CD4-positive, alpha-beta T cell treated with Interleukin-12 subunit alpha and Interleukin-12 subunit beta, for 1 hour (primary cell): ENCODE results near the gene B3GNT5.

ENCODE experiments used
- DNase-seq: peaks from one replicate; pipeline ENCODE4 v3.0.0-alpha.2; 2020

Gene B3GNT5

GRCh38 chr3:183298701-183299153 lies 45.7 kb downstream of the B3GNT5 start:
- no peak for DNase-seq

DNA sequence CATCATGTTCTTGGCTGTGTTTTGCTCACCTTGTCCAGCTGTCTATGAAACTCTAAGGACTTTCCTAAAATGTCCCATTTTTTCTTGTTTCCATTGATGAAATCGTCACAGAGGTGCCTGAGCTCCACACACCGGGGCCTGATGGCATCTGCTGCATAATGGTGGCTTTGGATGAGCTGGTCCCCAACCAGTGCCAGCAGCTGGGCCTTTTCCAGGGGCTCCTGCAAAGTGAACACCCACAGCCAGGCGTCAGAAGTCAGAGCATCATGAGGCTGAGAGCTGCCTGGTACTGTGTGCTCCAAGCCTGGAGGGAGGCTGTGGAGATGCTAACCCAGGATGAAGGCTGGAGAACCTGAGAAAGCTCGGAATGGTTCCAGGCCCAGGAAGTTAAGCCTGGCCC lies 46.9 kb downstream of the B3GNT5 start:
- no peak for DNase-seq

DNA sequence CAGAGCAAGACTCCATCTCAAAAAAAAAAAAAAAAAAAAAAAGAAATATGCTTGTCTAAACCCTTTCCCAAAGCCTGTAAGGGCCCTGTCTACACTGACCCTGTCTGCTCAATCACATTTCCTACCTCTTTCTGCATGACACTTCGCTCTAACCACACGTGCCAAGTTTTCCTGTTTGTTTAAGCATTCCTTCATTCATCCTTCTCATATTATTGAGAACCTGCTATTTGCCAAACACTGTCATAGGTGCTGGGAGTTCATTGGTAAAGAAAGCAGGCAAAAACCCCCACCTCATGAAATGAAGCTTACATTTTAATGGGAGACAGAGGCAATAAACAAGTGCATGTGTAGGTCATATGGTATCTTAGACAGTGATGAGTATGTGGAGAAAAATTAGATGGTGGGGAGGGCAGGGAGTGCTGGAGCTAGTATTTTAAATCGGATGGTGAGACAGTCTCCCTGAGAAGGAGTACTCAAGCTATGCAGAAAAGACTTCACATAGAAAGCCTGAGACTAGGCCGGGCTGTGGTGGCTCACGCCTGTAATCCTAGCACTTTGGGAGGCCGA lies 48.0 kb downstream of the B3GNT5 start:
- DNase-seq: no peak

DNA sequence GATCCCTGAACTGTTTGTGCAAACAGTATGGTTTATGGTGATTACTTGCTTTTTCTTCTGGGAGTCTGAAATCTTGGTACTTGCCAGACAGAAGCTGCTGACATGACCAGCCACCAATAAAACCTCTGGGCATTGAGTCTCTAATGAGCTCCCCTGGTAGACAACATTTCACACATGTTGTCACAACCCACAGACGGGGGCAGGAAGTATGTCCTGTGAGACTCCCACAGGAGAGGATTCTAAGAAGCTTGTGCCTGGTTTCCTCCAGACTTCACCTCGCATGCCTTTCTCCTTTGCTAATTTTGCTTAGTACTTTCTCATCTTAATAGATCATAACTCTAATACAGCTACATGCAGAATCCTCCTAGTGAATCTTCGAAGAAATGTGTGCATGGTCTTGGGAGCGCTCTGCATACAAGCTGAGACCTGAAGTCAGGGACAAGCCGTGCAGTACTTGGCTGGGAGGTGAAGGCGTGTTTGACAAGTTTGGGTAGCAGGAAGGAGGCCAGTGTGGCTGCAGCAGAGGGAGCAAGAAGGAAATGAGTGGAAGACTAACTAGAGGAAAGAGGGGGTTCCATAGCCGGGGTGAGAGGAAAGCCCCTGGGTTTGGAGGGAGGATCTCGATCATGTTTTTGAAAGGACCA lies 49.0 kb downstream of the B3GNT5 start:
- DNase-seq: no peak

- DNase-seq: no peak
Measured at GRCh38 chr3:183303690-183304089, 50.6 kb downstream of the B3GNT5 start.

- DNase-seq: peak; percentile 29
Measured at GRCh38 chr3:183306798-183307671, 54.0 kb downstream of the B3GNT5 start.

- no peak for DNase-seq
Measured at GRCh38 chr3:183307749-183308148, 54.7 kb downstream of the B3GNT5 start.

GRCh38 chr3:183308751-183309150 lies 55.7 kb downstream of the B3GNT5 start:
- DNase-seq: no peak

- DNase-seq: no peak
Measured at GRCh38 chr3:183309276-183309675, 56.2 kb downstream of the B3GNT5 start.

DNA sequence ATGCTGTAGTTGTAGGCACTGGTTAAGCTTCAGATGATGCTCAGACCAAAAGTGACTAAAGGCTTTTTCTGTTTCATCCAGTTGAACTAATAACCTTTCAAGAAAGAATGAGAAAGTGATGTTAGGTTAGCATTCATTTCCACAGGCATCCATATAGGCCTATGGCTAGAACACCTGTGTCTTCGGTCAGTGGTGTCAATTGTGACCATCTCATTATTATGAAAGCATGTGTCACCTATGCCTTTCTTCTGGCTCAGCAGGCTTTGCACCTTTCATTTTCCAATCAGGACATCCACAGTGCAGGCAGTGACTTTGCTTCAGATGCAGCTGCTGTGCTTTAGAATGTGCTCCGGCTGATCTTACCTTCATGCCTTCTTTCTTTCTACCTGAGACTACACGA lies 57.9 kb downstream of the B3GNT5 start:
- DNase-seq: no peak

GRCh38 chr3:183312433-183312832 lies 59.4 kb downstream of the B3GNT5 start:
- no peak for DNase-seq

GRCh38 chr3:183313351-183313750 lies 60.3 kb downstream of the B3GNT5 start:
- DNase-seq: no peak

GRCh38 chr3:183313764-183314163 lies 60.7 kb downstream of the B3GNT5 start:
- no peak for DNase-seq

DNA sequence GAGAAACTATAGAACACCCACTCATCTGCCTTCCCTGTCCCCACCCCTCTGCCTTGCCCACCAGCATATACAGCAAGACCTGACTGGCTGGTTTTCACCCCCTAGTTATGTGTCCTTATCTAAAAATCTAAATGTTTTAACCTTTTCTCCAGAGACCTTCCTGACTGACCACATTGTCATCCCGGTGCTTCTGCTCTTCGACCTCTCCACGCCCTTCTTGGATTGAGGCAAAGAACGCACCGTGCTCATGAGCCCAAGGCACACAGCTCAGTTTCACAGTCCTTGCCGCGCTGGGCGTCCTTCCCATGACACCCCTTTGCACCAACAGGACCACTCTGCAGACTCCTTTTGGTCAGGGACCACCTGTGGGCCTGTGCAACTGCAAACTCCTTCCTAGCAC lies 62.7 kb downstream of the B3GNT5 start:
- DNase-seq: no peak

GRCh38 chr3:183317271-183317670 lies 64.2 kb downstream of the B3GNT5 start:
- no peak for DNase-seq

GRCh38 chr3:183317886-183318865 lies 65.1 kb downstream of the B3GNT5 start:
- DNase-seq: no peak

- no peak for DNase-seq
Measured at GRCh38 chr3:183318877-183319276, 65.8 kb downstream of the B3GNT5 start.

GRCh38 chr3:183319371-183319770 lies 66.3 kb downstream of the B3GNT5 start:
- no peak for DNase-seq
